Vagina (tissue), 2 donors: ENCODE measurements around the gene MGAT3.
"Not testable (repeated sequence)": the region's sequence is repeated elsewhere in the genome, so short reads cannot be mapped to it uniquely, and the experiment has no call there.

Experiments
- POLR2A ChIP-seq, 2 donors: fragments of 450-650 bp; IDR thresholded peaks; one replicate each; pipeline ENCODE4 v1.6.1; 2017; ENCODE audit warnings: antibody characterized with exemption in 2 of 2, mild to moderate bottlenecking in 2 of 2, moderate library complexity in 2 of 2
- TF ChIP-seq, protein P1 (sequence below), 3 experiments: fragments of 450-650 bp in 2 of 3; fragments of 200-600 bp in 1 of 3; sonication (generic) in 1 of 3; IDR thresholded peaks; one replicate each; pipeline ENCODE4 v1.5.1; 2017 to 2019; ENCODE audit warnings: antibody characterized with exemption in 3 of 3, mild to moderate bottlenecking in 2 of 3, moderate library complexity in 2 of 3

DNA sequence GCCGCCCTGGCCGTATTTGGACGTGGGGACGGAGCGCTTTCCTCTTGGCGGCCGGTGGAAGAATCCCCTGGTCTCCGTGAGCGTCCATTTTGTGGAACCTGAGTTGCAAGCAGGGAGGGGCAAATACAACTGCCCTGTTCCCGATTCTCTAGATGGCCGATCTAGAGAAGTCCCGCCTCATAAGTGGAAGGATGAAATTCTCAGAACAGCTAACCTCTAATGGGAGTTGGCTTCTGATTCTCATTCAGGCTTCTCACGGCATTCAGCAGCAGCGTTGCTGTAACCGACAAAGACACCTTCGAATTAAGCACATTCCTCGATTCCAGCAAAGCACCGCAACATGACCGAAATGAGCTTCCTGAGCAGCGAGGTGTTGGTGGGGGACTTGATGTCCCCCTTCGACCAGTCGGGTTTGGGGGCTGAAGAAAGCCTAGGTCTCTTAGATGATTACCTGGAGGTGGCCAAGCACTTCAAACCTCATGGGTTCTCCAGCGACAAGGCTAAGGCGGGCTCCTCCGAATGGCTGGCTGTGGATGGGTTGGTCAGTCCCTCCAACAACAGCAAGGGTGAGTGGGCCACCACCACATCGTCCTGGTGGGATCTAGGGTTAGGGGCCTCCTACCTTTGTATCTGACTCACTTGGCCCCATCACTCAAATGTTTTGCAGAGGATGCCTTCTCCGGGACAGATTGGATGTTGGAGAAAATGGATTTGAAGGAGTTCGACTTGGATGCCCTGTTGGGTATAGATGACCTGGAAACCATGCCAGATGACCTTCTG, 64.5 kb downstream of the MGAT3 start:
- TF ChIP-seq, protein P1, sequence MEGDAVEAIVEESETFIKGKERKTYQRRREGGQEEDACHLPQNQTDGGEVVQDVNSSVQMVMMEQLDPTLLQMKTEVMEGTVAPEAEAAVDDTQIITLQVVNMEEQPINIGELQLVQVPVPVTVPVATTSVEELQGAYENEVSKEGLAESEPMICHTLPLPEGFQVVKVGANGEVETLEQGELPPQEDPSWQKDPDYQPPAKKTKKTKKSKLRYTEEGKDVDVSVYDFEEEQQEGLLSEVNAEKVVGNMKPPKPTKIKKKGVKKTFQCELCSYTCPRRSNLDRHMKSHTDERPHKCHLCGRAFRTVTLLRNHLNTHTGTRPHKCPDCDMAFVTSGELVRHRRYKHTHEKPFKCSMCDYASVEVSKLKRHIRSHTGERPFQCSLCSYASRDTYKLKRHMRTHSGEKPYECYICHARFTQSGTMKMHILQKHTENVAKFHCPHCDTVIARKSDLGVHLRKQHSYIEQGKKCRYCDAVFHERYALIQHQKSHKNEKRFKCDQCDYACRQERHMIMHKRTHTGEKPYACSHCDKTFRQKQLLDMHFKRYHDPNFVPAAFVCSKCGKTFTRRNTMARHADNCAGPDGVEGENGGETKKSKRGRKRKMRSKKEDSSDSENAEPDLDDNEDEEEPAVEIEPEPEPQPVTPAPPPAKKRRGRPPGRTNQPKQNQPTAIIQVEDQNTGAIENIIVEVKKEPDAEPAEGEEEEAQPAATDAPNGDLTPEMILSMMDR (IDR thresholded peaks at IDR 0.05): not testable (repeated sequence)
- TF ChIP-seq POLR2A (IDR thresholded peaks at IDR 0.05): not testable (repeated sequence)
